CD8-positive, alpha-beta memory T cell (primary cell): ENCODE data around the gene TMEM141. TPM values are rescaled to one million over a fixed set of nuclear protein-coding genes. Genes with fewer than 3 reads are reported as not detected.

Source experiments
- CTCF ChIA-PET: fragments of 350-600 bp; sonication (Branson Sonifier 250); formaldehyde crosslinking; loops from one replicate; lab custom pipeline; 2021; ENCODE audit warnings: antibody characterized with exemption; lab: Charles Lee
- POLR2A ChIA-PET: fragments of 350-600 bp; sonication (Branson Sonifier 250); formaldehyde crosslinking; loops from one replicate; lab custom pipeline; 2021; ENCODE audit warnings: antibody characterized with exemption; lab: Charles Lee
- DNase-seq, 5 donors: peaks; one replicate each; pipeline versions ENCODE4 v3.0.0 to v3.0.0-alpha.2; 2020 to 2022; ENCODE audit warnings: mixed read lengths in 1 of 5
- H3K27ac ChIP-seq: one replicate; pipeline ENCODE4 v1.7.0; 2013; ENCODE audit warnings: low read depth, mild to moderate bottlenecking, low read length, moderate library complexity
- H3K27me3 ChIP-seq: 2 replicates; pipeline ENCODE4 v1.7.0; 2013; ENCODE audit warnings: low read length, mild to moderate bottlenecking; ENCODE audit not compliant: insufficient read depth, poor library complexity, severe bottlenecking
- H3K36me3 ChIP-seq: 2 replicates; pipeline ENCODE4 v1.7.0; 2013; ENCODE audit warnings: mild to moderate bottlenecking, low read length, moderate library complexity; ENCODE audit not compliant: insufficient read depth
- H3K4me1 ChIP-seq: 2 replicates; pipeline ENCODE4 v1.7.0; 2013; ENCODE audit warnings: mild to moderate bottlenecking, low read length, moderate library complexity; ENCODE audit not compliant: insufficient read depth
- H3K4me3 ChIP-seq: 2 replicates; pipeline ENCODE4 v1.7.0; 2013; ENCODE audit warnings: mild to moderate bottlenecking, low read length
- H3K9me3 ChIP-seq: 2 replicates; pipeline ENCODE4 v1.7.0; 2013; ENCODE audit warnings: mild to moderate bottlenecking, low read length
- H3K27ac Mint-ChIP-seq, 8 donors: one replicate each; pipeline ENCODE4 v1.8.0; 2020 to 2021; ENCODE audit warnings: mixed read lengths in 8 of 8, mild to moderate bottlenecking in 6 of 8, inconsistent platforms in 3 of 8, moderate library complexity in 3 of 8
- H3K27me3 Mint-ChIP-seq, 2 donors: one replicate each; pipeline ENCODE4 v1.8.0; 2020 to 2021; ENCODE audit warnings: mixed read lengths in 2 of 2, mild to moderate bottlenecking in 1 of 2, moderate library complexity in 1 of 2
- H3K36me3 Mint-ChIP-seq, 3 donors: one replicate each; pipeline ENCODE4 v1.8.0; 2020 to 2021; ENCODE audit warnings: mixed read lengths in 3 of 3, inconsistent platforms in 1 of 3, mild to moderate bottlenecking in 1 of 3
- H3K4me1 Mint-ChIP-seq, 3 donors: one replicate each; pipeline ENCODE4 v1.8.0; 2020 to 2021; ENCODE audit warnings: mixed read lengths in 3 of 3, inconsistent platforms in 1 of 3, mild to moderate bottlenecking in 1 of 3
- H3K4me3 Mint-ChIP-seq, 7 donors: one replicate each; pipeline ENCODE4 v1.8.0; 2020 to 2021; ENCODE audit warnings: mixed read lengths in 7 of 7, mild to moderate bottlenecking in 6 of 7, moderate library complexity in 4 of 7, inconsistent platforms in 2 of 7
- H3K9me3 Mint-ChIP-seq, 5 donors: one replicate each; pipeline ENCODE4 v1.8.0; 2020 to 2022; ENCODE audit warnings: mixed read lengths in 5 of 5, mild to moderate bottlenecking in 3 of 5, moderate library complexity in 2 of 5, inconsistent platforms in 1 of 5
- polyA plus RNA-seq: library from polyadenylated mRNA; unstranded; fragments of 300-500 nt; fragmentation: Illumina TruSeq; gene quantifications from one replicate; pipeline ENCODE4 v1.2.3, GENCODE V29; 2021
- total RNA-seq, 2 experiments: library from RNA; stranded (reverse); gene quantifications; one replicate each; pipeline ENCODE4 v1.2.3, GENCODE V29; 2021

Gene TMEM141
- total and polyA plus RNA-seq, 3 experiments from 2014 or later: 37.8 to 50.6 (median 50.1) TPM

DNA sequence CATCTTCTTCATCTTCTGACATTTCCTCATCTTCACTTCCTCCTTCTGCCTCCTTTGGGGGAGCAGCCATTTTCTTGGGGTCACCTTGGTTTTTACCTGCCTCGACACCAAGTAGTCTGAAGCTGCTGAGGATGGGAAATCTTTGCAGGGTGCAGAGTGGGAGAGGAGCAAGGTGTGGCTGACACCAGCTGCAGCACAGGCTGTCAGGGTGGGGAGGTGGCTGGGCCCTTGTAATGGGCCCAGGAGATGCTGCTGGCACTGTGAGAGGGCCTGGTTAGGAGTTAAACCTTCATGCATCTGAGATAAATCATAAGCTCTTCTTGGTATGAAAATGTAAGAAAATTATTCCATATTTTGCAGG lies 24.3 kb downstream of the TMEM141 start:
- no peaks in the 10 kb centered on the region for H3K4me1 ChIP-seq
- H3K27me3 Mint-ChIP-seq: no peaks in the 10 kb centered on the region
- no peaks in the 10 kb centered on the region for H3K9me3 ChIP-seq
- H3K4me1 Mint-ChIP-seq: peaks cover 18 to 46% (median 32%) of the 10 kb centered on the region in 3 donors
- no peaks in the 10 kb centered on the region for H3K9me3 Mint-ChIP-seq
- no peak overlapping the region for H3K27ac Mint-ChIP-seq
- H3K4me3 ChIP-seq: no peak overlapping the region
- peaks cover 0 to 31% (median 10%) of the 10 kb centered on the region in 3 donors for H3K36me3 Mint-ChIP-seq
- POLR2A ChIA-PET: interaction anchor here (0.6 kb wide), 1 partner anchor 9 kb away, joined by 3 read pairs; no protein-coding TSS in a partner anchor
- CTCF ChIA-PET: interaction anchor here (1.8 kb wide), 1 partner anchor 27 kb away, joined by 14 read pairs; the partner anchor contains the start of gene AJM1
- no peak overlapping the region for H3K27ac ChIP-seq
- H3K4me3 Mint-ChIP-seq: no peak overlapping the region
- H3K27me3 ChIP-seq: no peaks in the 10 kb centered on the region
- DNase-seq: no peak
- H3K36me3 ChIP-seq: no peaks in the 10 kb centered on the region

DNA sequence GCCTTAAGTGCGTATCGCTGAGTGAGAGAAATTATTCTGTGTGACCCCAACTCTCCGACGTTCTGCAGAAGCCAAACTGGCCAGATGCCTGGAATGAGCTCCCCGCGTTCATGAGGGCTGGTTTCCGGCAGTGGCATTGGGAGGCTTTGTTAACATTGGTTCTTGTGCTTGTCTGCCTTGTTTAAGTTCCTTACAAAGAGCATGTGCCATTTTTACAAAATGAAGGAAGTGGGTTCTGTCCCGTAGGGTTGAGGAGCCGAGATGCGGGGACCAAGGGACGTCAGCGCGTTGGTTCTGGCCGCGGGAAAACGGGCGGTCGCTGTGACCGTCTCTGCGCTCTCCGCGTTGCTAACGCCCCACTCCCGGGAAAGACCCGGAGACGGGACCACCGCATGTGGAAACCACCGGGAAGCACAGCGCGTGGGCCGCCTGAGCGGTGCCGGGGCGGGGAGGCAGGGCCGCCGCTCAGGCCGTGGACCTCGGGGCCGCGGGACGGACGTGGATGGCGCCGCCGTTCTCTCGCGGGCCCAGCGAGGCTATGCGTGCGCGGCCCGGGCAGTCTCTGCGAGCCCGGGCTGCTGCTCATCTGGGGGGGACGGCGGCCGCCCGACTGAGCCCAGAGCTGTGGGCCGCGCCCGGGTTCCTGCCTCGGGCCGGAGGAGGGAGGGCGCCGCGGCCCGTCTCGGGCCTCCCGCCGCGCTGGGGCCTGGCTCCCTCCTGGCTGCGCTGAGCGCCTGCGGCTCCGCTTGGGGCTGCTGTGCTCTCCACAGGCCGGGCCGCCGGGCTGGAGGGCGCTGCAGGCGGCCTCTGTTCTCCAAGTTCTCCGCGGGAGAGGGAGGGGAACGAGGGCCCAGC lies 30.1 kb downstream of the TMEM141 start:
- CTCF ChIA-PET: no interaction called here
- no peak for DNase-seq
- Mint-ChIP-seq H3K36me3 (peaks cover 0 to 35% (median 0%) of the 10 kb centered on the region in 3 donors), H3K27ac (peak overlapping the region in 1 of 8 donors; percentile 17), H3K4me3 (no peak overlapping the region), H3K9me3 (no peaks in the 10 kb centered on the region), H3K4me1 (peaks cover 9 to 15% (median 13%) of the 10 kb centered on the region in 3 donors), H3K27me3 (no peaks in the 10 kb centered on the region)
- no peaks in the 10 kb centered on the region for H3K4me1 ChIP-seq
- H3K36me3 ChIP-seq: peaks cover 11% of the 10 kb centered on the region
- no peaks in the 10 kb centered on the region for H3K9me3 ChIP-seq
- H3K27ac ChIP-seq: no peak overlapping the region
- no peak overlapping the region for H3K4me3 ChIP-seq
- POLR2A ChIA-PET: interaction anchor here (0.7 kb wide), 1 partner anchor 21 kb away, joined by 3 read pairs; the partner anchor contains the start of gene AJM1
- H3K27me3 ChIP-seq: no peaks in the 10 kb centered on the region

DNA sequence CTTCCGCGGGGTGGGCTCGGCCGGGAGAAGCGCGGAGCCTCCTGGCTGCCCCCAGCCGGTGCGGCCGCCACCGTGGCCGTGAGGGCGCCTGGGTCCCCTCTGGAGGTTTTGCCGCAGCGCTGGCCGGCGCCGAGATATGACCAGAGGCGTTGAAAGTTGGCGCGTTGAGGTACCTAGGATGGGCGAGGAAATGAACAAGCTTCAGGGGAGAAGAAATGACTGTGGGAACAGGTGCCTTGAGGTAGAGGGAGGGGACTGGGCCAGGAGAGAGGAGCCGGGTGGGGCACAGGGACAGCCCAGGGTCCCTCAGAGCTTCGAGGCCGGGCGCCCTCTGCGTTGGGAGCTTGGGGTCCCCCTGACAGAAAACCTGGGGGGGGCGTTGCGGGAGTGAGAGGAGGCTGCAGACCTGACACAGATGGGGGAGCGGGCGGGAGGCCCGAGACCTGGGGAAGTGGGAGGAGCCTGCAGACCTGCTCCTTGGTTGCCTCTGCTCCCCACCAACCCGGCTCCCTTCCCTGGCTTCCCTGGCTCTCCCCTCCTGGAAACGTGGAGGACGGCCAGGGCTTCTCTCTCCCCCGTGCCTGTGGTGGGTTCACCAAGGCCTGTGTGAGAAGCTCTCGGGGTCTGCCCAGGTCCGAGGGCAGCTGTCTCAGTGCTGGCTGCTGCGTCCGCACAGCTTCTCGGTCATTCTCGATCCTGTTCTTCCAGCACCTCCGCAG lies 30.8 kb downstream of the TMEM141 start:
- Histone ChIP-seq H3K27ac (no peak overlapping the region), H3K4me1 (no peaks in the 10 kb centered on the region), H3K9me3 (no peaks in the 10 kb centered on the region), H3K27me3 (no peaks in the 10 kb centered on the region), H3K36me3 (peaks cover 11% of the 10 kb centered on the region), H3K4me3 (no peak overlapping the region)
- H3K4me3 Mint-ChIP-seq: no peak overlapping the region
- no peaks in the 10 kb centered on the region for H3K27me3 Mint-ChIP-seq
- no peaks in the 10 kb centered on the region for H3K9me3 Mint-ChIP-seq
- peaks cover 8 to 11% (median 10%) of the 10 kb centered on the region in 3 donors for H3K4me1 Mint-ChIP-seq
- POLR2A ChIA-PET: interaction anchor here (0.7 kb wide), 1 partner anchor 20 kb away, joined by 3 read pairs; the partner anchor contains the start of gene AJM1
- DNase-seq: no peak
- H3K27ac Mint-ChIP-seq: peak overlapping the region in 1 of 8 donors; percentile 15
- CTCF ChIA-PET: interaction anchor here (1.3 kb wide), 1 partner anchor 213 kb away, joined by 4 read pairs; no protein-coding TSS in a partner anchor
- peaks cover 0 to 37% (median 0%) of the 10 kb centered on the region in 3 donors for H3K36me3 Mint-ChIP-seq

DNA sequence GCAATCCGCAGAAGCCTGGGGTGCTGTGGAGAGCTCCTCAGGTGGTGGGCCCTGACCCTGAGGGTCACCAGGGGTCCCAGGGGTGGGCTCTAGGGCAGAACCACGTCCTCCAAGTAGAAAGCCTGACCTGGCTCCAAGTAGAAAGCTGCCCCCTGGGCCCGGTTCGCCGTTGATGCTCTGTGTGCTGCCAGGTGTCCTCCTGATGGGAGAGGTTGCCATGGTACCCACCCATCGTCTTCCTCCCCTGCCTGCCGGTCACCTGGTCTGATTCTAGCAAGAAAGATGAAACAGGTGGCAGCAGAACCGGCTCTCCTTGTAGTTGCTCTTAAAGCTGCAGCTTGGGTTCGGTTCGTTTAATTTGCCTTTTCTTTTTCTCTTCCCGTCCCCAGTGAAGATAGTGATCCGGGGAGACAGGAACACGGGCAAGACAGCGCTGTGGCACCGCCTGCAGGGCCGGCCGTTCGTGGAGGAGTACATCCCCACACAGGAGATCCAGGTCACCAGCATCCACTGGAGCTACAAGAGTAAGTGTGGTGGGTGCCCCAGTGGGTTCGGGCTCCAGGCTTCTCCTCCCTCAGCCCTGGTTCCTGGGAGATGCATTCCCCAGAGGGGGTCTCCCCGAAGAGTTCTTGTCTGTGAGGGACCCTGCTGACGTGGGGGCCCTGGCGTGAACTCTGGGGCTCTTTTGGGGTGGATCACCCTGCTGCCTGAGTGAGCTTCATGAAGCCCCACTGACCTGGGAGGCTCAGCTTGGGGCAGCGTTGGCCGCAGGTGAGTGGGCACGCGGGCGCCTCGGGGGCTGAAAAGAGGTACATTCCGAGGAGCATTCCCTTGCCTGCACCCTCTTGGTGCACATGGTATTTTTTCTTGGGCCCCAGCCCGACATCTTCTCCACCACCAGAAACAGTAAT lies 32.2 kb downstream of the TMEM141 start:
- Histone ChIP-seq H3K27ac (no peak overlapping the region), H3K9me3 (no peaks in the 10 kb centered on the region), H3K4me1 (no peaks in the 10 kb centered on the region), H3K27me3 (no peaks in the 10 kb centered on the region), H3K36me3 (peaks cover 11% of the 10 kb centered on the region), H3K4me3 (no peak overlapping the region)
- POLR2A ChIA-PET: interaction anchor here (0.6 kb wide), 2 partner anchors 23 to 95 kb away, joined by 3 to 6 read pairs; no protein-coding TSS in a partner anchor
- Mint-ChIP-seq H3K36me3 (peaks cover 0 to 37% (median 0%) of the 10 kb centered on the region in 3 donors), H3K4me1 (peaks cover 7 to 10% (median 9%) of the 10 kb centered on the region in 3 donors), H3K9me3 (no peaks in the 10 kb centered on the region), H3K27me3 (no peaks in the 10 kb centered on the region), H3K4me3 (no peak overlapping the region), H3K27ac (no peak overlapping the region)
- DNase-seq: no peak
- CTCF ChIA-PET: interaction anchor here (0.8 to 1.3 kb wide), 2 partner anchors 22 to 212 kb away, joined by 3 to 4 read pairs; no protein-coding TSS in a partner anchor

DNA sequence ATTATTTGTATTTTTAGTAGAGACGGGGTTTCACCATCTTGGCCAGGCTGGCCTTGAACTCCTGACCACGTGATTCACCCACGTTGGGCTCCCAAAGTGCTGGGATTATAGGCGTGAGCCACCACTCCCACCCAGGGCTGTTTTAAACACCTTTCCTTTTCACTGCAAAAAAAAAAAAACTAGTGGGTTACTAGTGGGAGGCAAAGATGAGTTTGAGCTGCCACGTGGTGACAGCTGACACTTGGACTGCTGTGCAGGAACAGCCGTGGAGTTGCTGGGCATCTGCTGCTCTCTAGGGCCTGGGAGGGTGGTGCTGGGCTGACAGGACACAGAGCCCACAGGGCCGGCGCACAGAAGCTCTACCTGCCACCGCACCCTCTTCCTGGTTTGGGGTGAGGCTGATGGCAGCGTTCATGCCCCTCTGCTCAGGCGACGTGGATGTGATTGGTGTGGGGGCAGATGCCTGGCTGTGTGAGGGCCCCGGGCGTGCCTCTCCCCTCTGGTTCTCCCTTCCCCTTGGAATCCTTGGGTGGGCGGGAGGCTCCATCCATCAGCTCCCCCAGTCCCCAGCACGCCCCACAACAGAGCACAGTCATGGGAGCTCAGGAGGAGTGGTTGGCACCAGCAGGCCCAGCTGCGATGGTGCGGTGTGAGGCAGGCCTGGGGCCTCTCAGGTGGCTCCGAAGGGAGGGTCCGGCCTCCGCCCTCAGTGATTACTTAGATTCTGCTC lies 33.5 kb downstream of the TMEM141 start:
- CTCF ChIA-PET: interaction anchor here (1.0 to 1.2 kb wide), 2 partner anchors 17 to 205 kb away, joined by 3 read pairs; partner anchors contain the start of gene RABL6
- Mint-ChIP-seq H3K4me1 (peaks cover 5 to 6% (median 6%) of the 10 kb centered on the region in 3 donors), H3K4me3 (no peak overlapping the region), H3K27ac (no peak overlapping the region), H3K9me3 (no peaks in the 10 kb centered on the region), H3K36me3 (peaks cover 0 to 49% (median 0%) of the 10 kb centered on the region in 3 donors), H3K27me3 (no peaks in the 10 kb centered on the region)
- DNase-seq: no peak
- Histone ChIP-seq H3K4me1 (no peaks in the 10 kb centered on the region), H3K4me3 (no peak overlapping the region), H3K36me3 (peaks cover 11% of the 10 kb centered on the region), H3K27me3 (no peaks in the 10 kb centered on the region), H3K9me3 (no peaks in the 10 kb centered on the region), H3K27ac (no peak overlapping the region)
- POLR2A ChIA-PET: interaction anchor here (0.7 kb wide), 1 partner anchor 34 kb away, joined by 3 read pairs; no protein-coding TSS in a partner anchor

DNA sequence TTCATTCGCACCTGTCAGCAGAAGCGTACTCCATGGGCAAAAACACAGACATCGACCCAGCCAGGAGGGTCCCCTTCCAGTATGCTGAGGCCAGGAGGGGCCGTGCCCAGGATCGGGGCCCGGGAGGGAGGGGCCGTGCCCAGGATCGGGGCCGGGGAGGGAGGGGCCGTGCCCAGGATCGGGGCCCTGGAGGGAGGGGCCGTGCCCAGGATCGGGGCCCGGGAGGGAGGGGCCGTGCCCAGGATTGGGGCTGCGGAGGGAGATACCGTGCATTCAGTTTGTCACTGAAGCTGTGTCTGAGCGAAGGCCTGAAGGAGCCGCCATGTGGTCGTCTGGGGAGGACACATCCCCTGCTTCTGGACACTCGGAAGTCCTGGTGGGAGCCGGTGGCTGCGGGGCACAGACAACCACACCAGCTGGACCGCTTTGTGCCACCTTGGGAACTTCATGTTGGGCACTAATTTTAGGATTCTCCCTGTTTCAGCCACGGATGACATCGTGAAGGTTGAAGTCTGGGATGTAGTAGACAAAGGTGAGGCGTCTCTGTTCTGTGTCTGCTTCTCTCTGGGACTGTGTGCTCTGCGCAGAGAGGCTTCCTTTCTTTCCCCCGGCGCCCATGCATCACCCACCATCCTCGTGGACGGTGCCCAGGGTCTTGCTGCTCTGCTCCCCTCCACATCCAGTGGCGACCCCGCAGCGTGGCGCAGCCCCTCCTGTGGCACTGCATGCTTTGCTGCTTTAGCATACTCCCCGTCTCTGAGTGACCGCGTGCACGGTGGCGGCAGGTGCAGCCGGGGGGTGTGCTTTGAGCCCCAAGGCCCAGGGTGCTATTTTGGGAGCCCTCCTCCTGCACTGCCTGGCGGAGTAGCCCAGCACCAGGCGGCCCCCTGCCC lies 34.4 kb downstream of the TMEM141 start:
- Histone ChIP-seq H3K9me3 (no peaks in the 10 kb centered on the region), H3K4me3 (no peak overlapping the region), H3K27ac (no peak overlapping the region), H3K36me3 (peaks cover 11% of the 10 kb centered on the region), H3K27me3 (no peaks in the 10 kb centered on the region), H3K4me1 (no peaks in the 10 kb centered on the region)
- ChIA-PET CTCF (interaction anchor here (1.2 to 1.3 kb wide), 2 partner anchors 17 to 204 kb away, joined by 3 to 5 read pairs; partner anchors contain the start of gene AJM1), POLR2A (no interaction called here)
- peak in 1 of 5 donors; percentile 33 for DNase-seq
- no peaks in the 10 kb centered on the region for H3K27me3 Mint-ChIP-seq
- H3K4me3 Mint-ChIP-seq: no peak overlapping the region
- H3K9me3 Mint-ChIP-seq: no peaks in the 10 kb centered on the region
- peaks cover 0 to 54% (median 0%) of the 10 kb centered on the region in 3 donors for H3K36me3 Mint-ChIP-seq
- H3K27ac Mint-ChIP-seq: no peak overlapping the region
- peaks cover 5 to 6% (median 5%) of the 10 kb centered on the region in 3 donors for H3K4me1 Mint-ChIP-seq
